Measurements from ENCODE around the gene OPRD1.
"Not testable (repeated sequence)": the region's sequence is repeated elsewhere in the genome, so short reads cannot be mapped to it uniquely, and the experiment has no call there.

GRCh38 chr1:28824061-28824460, 12.1 kb downstream of the OPRD1 start:
- not testable (repeated sequence) for TF ChIP-seq POLR2A (IDR thresholded peaks at IDR 0.05; ENCODE audit: low read depth, low read length); POLR2AphosphoS5 (IDR thresholded peaks at IDR 0.05; ENCODE audit: low read depth, low read length); TAF1 (IDR thresholded peaks at IDR 0.05; ENCODE audit: borderline replicate concordance, low read depth, low read length)
